Stimulated activated CD8-positive, alpha-beta memory T cell treated with anti-CD3 and anti-CD28 coated beads, Interleukin-15, amount 100 ng/mL, for 4 hours (primary cell): Measurements from ENCODE around the gene SNX25.

Experiments used
- DNase-seq, 2 donors: peaks; one replicate each; pipeline ENCODE4 v3.0.0-alpha.2; 2020; ENCODE audit warnings: low read depth in 2 of 2

The SNX25 gene

GRCh38 chr4:185411849-185412248 lies 202.5 kb downstream of the SNX25 start:
- no peak for DNase-seq

- no peak for DNase-seq
These were observed 203.0 kb downstream of the SNX25 start for GRCh38 chr4:185412412-185412811.
